NCI-H2107 treated with DMSO at 0.1 percent for 48 hours (cell line): ENCODE data around the gene LRPAP1.
"Not testable (repeated sequence)": the region's sequence is repeated elsewhere in the genome, so short reads cannot be mapped to it uniquely, and the experiment has no call there.

Source experiments
- DNase-seq: peaks from one replicate; lab custom pipeline; 2025; ENCODE audit not compliant: unreplicated experiment; lab: John Stamatoyannopoulos, UW

LRPAP1 gene

DNA sequence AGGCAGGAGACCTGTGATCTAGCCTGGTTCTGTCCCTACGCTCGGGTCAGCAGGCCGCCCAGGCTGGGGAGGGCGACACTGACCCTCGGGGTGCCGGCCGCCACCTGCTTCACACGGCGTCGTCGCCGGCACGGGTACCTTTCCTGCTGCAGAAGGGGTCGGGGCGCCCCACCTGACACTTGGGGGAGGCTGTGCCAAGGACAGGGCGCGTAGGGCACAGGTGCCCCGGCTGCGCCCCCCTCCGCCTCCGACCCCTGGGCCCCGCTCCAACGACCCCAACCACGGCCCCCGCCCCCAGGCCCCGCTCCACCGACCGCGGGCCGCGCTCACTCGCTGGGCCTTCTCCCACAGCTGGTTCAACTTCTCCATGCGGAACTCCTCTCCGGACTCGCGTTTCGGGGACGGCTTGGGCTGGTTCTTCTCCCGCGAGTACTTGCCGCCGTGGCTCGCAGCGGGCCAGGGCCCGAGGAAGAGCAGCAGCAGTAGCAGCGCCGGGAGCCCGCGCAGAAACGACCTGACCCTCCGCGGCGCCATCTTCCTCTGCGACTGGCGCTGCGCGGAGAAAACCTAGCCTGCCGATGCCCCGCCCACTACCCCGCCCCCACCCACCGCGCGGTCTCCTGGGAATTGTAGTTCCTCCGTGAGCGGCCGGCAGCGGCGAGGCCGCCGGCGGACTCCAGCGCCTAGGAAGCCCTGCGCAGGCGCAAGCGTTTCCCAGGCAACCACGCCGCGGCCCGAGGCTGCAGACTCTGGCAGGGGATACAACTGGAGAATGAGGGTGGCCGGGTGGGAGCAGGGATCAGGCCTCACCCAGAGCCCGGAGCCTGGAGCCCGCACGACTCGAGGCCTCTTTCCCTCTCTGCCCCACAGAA, at the start of gene LRPAP1:
Gene LRPAP1, minus strand, starts transcription at position 544 of the 872 bp plus-strand sequence. Its CDS starts 10 bp downstream, at position 534.
- DNase-seq, result peak; percentile 42

DNA sequence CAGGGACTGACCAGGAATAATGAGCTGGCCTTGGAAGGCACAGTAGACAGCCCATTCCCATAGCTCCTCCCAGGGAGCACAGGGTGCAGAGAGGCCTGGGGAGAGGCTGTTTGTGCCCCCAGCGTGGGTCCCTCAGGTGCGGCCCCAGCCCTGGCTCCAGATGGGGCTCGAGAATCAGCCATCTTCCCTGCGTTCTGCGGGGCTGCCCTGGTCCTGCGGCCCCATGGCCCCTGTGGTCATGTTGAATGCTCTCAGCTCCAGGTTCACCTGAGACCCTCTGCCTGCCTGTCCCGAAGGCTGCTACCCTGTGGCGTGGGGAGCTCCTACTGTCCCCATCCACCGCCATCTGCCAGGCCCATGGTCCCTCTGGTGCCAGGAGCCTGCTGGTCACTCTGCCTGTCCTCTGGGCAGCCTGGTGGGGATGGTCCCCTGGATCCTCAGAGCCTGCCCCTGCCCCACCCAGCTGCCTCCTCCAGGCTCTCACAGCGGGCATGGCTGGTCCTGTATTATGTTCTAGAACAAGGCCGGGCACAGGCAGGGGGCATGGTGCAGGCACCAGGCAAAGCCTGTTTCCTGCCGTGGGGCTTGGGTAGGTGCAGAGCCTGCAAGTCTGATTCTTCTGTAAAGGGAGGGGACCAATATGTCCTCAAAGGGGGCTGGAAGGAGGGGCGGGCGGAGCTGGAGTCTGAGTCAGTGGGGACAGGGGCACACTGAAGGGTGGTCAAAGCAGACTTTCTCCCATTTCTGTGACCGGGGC, 49.3 kb upstream of the LRPAP1 start:
- not testable (repeated sequence) for DNase-seq

DNA sequence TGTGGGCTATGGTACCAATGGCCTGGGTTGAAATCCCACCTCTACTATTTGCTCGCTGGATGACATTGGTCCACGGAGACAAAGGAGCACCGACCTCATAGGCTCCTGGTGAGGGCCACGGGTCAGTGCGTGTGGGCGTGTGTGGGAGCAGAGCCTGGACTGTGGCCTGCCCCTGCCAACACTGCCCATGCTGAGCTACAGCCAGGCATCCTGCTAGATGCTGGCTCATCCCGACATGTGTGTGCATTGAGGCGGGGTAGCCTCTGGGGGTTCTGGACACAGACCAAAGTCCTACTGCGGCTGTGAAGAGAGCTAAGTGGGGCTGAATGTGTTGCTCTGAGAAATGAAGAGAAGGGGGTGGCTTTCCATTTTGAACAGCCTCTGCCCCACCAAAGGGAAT, 48.6 kb upstream of the LRPAP1 start:
- DNase-seq, result not testable (repeated sequence)

DNA sequence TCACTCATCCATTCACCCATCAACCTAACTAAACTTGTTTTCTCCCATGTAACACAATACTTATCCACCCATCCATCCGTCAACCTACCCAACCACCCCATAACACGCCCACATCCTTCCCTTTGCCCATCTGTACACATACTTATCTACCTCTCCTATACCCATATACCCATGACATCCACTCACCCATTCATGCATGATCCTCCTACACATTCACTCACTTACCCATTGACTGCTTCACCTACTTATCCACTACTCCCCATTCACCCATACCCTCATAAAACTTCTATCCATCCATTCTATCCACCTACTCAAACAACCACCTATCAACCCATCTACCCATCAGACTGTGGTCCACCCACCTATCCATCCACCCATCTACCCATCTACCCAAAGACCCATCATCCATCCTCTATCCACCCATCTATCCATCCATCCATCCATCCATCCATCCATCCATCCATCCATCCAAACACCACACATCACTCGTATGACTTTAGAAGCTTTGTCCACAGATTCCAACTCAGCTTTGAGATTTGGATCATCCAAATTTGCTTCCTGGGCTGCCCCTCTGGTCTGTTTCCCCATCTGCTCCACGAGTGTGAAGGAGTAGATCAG, 46.4 kb upstream of the LRPAP1 start:
- DNase-seq, result not testable (repeated sequence)

- not testable (repeated sequence) for DNase-seq
Observed at GRCh38 chr4:3578052-3578451, 45.8 kb upstream of the LRPAP1 start.

DNA sequence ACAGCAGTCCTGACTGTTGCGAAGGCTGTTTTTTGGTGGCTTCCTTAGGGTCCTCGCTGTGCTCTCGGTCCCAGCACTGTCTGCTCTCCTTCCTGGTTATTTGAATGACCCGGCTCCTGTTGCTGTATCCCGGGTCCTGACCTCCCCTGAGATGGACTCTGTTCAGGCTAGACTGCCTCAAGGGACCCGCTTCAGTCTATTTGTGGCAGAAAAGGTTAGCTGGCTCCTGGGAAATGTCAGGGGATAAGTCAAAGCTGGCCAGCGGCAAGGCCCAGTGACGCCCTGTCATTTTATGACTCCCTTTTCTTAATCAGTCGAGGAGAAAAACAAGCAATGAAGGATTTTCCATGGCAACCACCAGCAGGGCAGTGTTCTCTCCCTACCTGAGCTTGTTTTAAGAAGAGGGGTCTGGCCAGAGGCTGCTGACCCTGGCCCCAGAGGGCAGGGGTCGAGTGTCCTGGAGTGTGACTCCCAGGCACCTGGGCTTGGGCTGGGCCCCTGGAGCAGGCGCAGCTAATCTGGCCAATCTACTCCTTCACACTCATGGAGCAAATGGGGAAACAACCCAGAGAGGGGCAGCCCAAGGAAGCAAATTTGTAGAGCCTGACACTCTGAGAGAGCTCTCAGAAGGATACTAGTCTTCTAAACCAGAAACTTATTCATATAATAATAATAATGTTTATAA, 45.1 kb upstream of the LRPAP1 start:
- DNase-seq, result not testable (repeated sequence)

DNA sequence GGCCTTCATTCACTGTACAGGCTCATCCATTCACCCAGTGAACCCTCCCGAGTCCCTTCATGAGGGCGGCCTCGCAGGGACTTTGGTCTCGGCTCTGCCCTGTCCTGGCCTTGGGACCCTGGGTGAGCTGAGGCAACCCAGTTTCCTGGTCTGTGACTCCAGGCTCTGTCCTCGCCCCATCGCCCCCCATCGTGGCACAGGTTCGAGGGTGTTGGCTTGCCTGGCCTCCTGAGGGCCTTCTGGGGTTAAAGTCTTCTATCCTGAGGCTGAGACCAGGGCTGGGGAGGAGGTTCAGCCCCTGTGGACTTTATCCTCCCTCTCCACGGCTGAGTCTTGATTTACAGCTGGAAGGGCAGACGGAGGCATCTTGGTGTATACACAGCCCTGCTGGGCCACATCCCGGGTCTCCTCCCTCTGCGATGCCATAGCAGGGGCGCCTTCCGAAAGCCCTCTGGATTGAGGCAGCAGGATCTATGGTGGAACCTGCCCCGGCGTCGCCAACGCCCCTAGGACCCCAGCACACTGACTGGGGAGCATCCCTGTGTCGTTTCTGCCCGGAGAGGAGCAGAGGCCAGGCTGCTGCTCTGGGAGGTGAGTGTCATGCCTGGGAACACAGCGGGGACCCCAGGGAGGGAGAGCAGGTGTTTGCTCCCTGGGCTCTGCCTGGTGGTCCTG, 44.4 kb upstream of the LRPAP1 start:
- DNase-seq, result not testable (repeated sequence)

GRCh38 chr4:3575426-3576369, 43.5 kb upstream of the LRPAP1 start:
- DNase-seq, result not testable (repeated sequence)

DNA sequence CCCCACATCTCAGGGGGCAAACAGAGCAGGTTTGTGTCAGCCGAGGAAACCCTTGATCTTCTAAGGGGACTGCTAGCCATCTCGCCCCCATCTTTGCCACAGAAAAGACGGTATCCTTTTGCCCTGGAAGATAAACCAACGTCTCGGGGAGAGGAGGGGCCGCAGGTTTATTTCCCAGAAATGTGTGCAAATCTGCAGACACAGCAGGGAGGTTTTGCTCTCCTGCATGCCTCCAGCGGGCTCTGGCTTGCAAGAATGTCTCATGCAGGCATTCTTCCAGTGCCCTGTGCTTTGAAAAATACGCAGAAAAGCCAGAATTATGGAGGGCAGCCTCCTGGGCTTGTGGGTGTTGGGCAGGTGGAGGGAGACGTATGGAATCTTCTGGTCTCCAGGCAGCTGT, 42.6 kb upstream of the LRPAP1 start:
- DNase-seq, result not testable (repeated sequence)

GRCh38 chr4:3574346-3574745, 42.1 kb upstream of the LRPAP1 start:
- DNase-seq, result not testable (repeated sequence)

- no peak for DNase-seq
Observed at GRCh38 chr4:3573131-3573530, 40.9 kb upstream of the LRPAP1 start.

- no peak for DNase-seq
Observed at GRCh38 chr4:3572363-3572762, 40.1 kb upstream of the LRPAP1 start.

GRCh38 chr4:3571921-3572320, 39.7 kb upstream of the LRPAP1 start:
- no peak for DNase-seq

DNA sequence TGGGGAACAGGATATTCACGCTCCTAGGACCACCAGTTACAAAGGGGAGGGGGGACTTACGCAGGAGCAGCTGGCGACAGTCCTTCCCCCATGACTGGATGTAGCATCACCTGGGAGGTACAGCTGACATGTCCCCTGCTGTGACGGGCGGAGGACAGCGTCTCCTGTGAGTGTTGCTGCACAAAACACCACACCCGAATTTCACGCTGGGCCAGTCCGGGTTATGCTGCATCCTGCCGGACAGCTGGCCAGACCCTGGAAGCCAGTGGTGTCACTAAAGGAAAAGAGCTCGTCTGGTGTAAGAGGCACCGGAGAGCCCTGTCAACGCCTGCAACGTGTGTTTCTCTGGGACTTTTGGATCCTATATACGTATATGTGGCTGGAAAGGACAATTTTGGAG, 38.7 kb upstream of the LRPAP1 start:
- DNase-seq, result not testable (repeated sequence)

DNA sequence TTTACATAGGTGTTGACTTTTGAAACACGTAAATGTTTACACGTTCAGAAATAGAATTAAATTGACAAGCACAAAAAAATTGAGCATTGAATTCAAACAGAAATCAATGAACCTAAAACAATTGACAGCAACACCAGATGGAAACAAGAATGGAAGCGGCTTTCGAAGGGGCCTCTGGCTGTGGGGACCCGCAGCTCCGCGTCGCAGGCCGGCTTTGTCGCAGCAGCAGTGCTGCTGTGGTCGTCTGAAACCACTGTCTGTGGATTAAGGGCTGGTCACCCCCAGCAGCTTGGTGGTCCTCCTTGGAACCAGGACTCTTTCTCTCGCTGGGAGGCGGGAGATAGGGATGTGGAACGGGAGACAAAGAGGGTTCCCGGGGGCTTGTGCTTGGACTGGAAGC, 37.4 kb upstream of the LRPAP1 start:
- not testable (repeated sequence) for DNase-seq

GRCh38 chr4:3566701-3567100, 34.5 kb upstream of the LRPAP1 start:
- DNase-seq, result not testable (repeated sequence)

DNA sequence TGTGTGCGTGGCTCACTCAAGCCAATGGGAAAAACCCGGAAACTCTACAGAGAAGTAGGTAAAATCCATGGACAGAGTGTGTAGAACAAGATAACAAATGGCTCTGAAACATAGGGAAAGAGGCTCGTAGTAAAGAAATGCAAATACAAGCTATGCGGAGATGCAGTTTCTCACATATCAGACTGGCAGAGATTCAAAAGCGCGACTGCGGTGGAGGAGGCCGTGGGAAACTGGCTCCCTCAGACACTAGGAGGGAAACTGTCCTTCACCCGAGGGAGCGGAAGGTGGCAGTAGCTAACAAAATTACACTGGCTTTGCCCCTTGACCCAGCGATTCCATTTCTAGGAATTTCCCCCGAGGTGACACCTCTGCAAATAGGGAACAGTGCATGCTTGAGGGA, 34.1 kb upstream of the LRPAP1 start:
- not testable (repeated sequence) for DNase-seq

DNA sequence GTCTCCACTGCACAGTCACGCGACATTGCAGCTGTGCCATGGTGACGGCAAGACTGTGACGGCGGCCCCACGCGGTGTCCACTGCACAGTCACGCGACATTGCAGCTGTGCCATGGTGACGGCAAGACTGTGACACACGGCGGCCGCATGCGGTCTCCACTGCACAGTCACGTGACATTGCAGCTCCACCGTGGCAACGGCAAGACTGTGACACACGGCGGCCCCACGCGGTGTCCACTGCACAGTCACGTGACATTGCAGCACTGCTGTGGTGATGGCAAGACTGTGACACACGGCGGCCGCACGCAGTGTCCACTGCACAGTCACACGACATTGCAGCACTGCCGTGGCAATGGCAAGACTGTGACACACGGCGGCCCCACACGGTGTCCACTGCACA, 32.7 kb upstream of the LRPAP1 start:
- not testable (repeated sequence) for DNase-seq

GRCh38 chr4:3563403-3563802, 31.2 kb upstream of the LRPAP1 start:
- DNase-seq, result no peak
